K562 (cell line): Measurements from ENCODE around the gene LCN15.
"Not testable (repeated sequence)": the region's sequence is repeated elsewhere in the genome, so short reads cannot be mapped to it uniquely, and the experiment has no call there.

Experiments
- FOXM1 ChIP-seq, 2 experiments: fragments of 450-650 bp in 1 of 2; sonication (generic) in 1 of 2; formaldehyde crosslinking in 1 of 2; IDR thresholded peaks; 2 replicates each; pipeline versions ENCODE4 v1.6.1 to v1.9.0; 2017 to 2022; ENCODE audit warnings: low read depth in 2 of 2, mild to moderate bottlenecking in 2 of 2, missing genetic modification reagents in 1 of 2, moderate library complexity in 1 of 2
- GATAD2A ChIP-seq: fragments of 450-650 bp; IDR thresholded peaks from 2 replicates; pipeline ENCODE4 v1.6.1; 2017
- KLF16 ChIP-seq: IDR thresholded peaks from 2 replicates; pipeline ENCODE4 v1.6.1; 2016; ENCODE audit warnings: antibody characterized with exemption
- TF ChIP-seq, protein P1 (sequence below): fragments of 250-450 bp; sonication (Bioruptor Pico); IDR thresholded peaks from 2 replicates; pipeline ENCODE4 v1.4.0; 2020
- TF ChIP-seq, protein P2 (sequence below): sonication (generic); formaldehyde crosslinking; IDR thresholded peaks from 2 replicates; pipeline ENCODE4 v1.8.0; 2022; ENCODE audit warnings: missing genetic modification reagents, mild to moderate bottlenecking, borderline replicate concordance
- TF ChIP-seq, protein P3 (sequence below), 3 experiments: IDR thresholded peaks in 2 of 3; conservative IDR thresholded peaks in 1 of 3; 2 replicates each; pipeline ENCODE4 v1.5.1; 2011 to 2012; ENCODE audit warnings: low read length in 3 of 3, mild to moderate bottlenecking in 3 of 3, control low read depth in 2 of 3, improper control_type of control experiment in 1 of 3, inconsistent platforms in 1 of 3, low read depth in 1 of 3, mixed read lengths in 1 of 3, moderate library complexity in 1 of 3; ENCODE audit not compliant: insufficient read depth in 2 of 3

DNA sequence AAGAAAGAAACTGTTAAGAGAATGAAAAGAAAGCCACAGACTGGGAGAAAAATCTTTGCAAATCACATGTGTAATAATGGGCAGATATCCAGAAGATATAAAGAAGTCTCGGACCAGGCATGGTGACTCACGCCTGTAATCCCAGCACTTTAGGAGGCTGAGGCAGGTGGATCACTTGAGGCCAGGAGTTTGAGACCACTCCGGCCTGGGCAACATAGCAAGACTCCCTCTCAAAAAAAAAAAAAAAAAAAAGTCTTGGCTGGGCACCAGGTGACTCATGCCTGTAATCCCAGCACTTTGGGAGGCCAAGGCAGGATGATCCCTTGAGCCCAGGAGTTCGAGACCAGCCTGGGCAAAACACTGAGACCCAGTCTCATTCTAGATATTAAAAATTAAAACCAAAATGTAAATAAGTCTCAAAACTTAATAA, 53.1 kb downstream of the LCN15 start:
- TF ChIP-seq, protein P1, sequence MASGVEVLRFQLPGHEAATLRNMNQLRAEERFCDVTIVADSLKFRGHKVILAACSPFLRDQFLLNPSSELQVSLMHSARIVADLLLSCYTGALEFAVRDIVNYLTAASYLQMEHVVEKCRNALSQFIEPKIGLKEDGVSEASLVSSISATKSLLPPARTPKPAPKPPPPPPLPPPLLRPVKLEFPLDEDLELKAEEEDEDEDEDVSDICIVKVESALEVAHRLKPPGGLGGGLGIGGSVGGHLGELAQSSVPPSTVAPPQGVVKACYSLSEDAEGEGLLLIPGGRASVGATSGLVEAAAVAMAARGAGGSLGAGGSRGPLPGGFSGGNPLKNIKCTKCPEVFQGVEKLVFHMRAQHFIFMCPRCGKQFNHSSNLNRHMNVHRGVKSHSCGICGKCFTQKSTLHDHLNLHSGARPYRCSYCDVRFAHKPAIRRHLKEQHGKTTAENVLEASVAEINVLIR = not testable (repeated sequence)
- not testable (repeated sequence) for TF ChIP-seq GATAD2A; FOXM1 (IDR thresholded peaks at IDR 0.05; ENCODE audit: low read depth); FOXM1 (CRISPR knock-in tag; IDR thresholded peaks at IDR 0.05; ENCODE audit: low read depth); KLF16
- TF ChIP-seq, protein P2, sequence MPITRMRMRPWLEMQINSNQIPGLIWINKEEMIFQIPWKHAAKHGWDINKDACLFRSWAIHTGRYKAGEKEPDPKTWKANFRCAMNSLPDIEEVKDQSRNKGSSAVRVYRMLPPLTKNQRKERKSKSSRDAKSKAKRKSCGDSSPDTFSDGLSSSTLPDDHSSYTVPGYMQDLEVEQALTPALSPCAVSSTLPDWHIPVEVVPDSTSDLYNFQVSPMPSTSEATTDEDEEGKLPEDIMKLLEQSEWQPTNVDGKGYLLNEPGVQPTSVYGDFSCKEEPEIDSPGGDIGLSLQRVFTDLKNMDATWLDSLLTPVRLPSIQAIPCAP (CRISPR knock-in tag) = not testable (repeated sequence)
- TF ChIP-seq, protein P3, sequence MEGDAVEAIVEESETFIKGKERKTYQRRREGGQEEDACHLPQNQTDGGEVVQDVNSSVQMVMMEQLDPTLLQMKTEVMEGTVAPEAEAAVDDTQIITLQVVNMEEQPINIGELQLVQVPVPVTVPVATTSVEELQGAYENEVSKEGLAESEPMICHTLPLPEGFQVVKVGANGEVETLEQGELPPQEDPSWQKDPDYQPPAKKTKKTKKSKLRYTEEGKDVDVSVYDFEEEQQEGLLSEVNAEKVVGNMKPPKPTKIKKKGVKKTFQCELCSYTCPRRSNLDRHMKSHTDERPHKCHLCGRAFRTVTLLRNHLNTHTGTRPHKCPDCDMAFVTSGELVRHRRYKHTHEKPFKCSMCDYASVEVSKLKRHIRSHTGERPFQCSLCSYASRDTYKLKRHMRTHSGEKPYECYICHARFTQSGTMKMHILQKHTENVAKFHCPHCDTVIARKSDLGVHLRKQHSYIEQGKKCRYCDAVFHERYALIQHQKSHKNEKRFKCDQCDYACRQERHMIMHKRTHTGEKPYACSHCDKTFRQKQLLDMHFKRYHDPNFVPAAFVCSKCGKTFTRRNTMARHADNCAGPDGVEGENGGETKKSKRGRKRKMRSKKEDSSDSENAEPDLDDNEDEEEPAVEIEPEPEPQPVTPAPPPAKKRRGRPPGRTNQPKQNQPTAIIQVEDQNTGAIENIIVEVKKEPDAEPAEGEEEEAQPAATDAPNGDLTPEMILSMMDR (IDR thresholded peaks at IDR 0.05 in 2 of 3, conservative IDR thresholded peaks at IDR 0.05 in 1 of 3; ENCODE audit: insufficient read depth in 2 of 3, low read depth in 1 of 3, low read length in 3 of 3) = not testable (repeated sequence)
